HepG2 (cell line): ENCODE measurements around the gene COL4A3. TPM values are rescaled to one million over a fixed set of nuclear protein-coding genes. Genes with fewer than 3 reads are reported as not detected.

Experiments
- ATAC-seq: fragments of 200-7000 bp; cut with Tn5 transposase; 3 replicates; pipeline ENCODE4 v1.9.1; 2020; ENCODE audit warnings: mild to moderate bottlenecking, moderate library complexity
- BruUV-seq: library from RNA; stranded (reverse); fragments of 400-500 nt; replicated peaks from 2 replicates; lab custom pipeline; 2021; lab: Mats Ljungman, UMichigan
- CTCF ChIA-PET: fragments of 300-600 bp; formaldehyde crosslinking; extraction: SDS; loops from one replicate; lab custom pipeline; 2021; ENCODE audit warnings: low total read pairs, inconsistent platforms, low intra/inter-chr PET ratio; lab: Yijun Ruan, JAX
- POLR2A ChIA-PET: fragments of 350-600 bp; sonication (Branson Sonifier 250); formaldehyde crosslinking; loops from one replicate; lab custom pipeline; 2020; ENCODE audit warnings: antibody characterized with exemption, inconsistent platforms; lab: Yijun Ruan, JAX
- DNase-seq: peaks from one replicate; pipeline ENCODE4 v3.0.0-alpha.2; 2015; ENCODE audit warnings: low spot score
- FAIRE-seq: peaks from 3 replicates; lab custom pipeline; 2011; peaks lifted over from hg19 to GRCh38; lab: Jason Lieb, UNC
- H2AFZ ChIP-seq: one replicate; pipeline ENCODE4 v1.6.1; 2011; ENCODE audit warnings: low read length, inconsistent platforms
- H3K27ac ChIP-seq: fragments of 300-600 bp; 3 replicates; pipeline ENCODE4 v1.8.0; 2011; ENCODE audit warnings: mixed run types, mild to moderate bottlenecking, mixed read lengths, low read length, inconsistent platforms; ENCODE audit not compliant: insufficient read depth; ENCODE audit errors: extremely low read length
- H3K27me3 ChIP-seq, 2 experiments: fragments of 200-600 bp in 1 of 2; 2 replicates in 1 of 2; 3 replicates in 1 of 2; pipeline versions ENCODE4 v1.6.0 to v1.8.0; 2011; ENCODE audit warnings: low read length in 2 of 2, mild to moderate bottlenecking in 2 of 2, moderate library complexity in 2 of 2, inconsistent platforms in 1 of 2; ENCODE audit not compliant: insufficient read depth in 2 of 2, control insufficient read depth in 1 of 2
- H3K36me3 ChIP-seq, 2 experiments: fragments of 200-600 bp in 1 of 2; replicated peaks in 1 of 2; 2 replicates in 1 of 2; 3 replicates in 1 of 2; pipeline versions ENCODE4 v1.5.1 to v1.8.0; 2011; ENCODE audit warnings: low read length in 2 of 2, inconsistent platforms in 1 of 2; ENCODE audit not compliant: insufficient read depth in 2 of 2, control insufficient read depth in 1 of 2
- H3K4me1 ChIP-seq: 2 replicates; pipeline ENCODE4 v1.5.1; 2012; ENCODE audit warnings: low read length, inconsistent platforms; ENCODE audit not compliant: insufficient read depth
- H3K4me2 ChIP-seq: 2 replicates; pipeline ENCODE4 v1.6.0; 2011; ENCODE audit warnings: low read depth, low read length, inconsistent platforms
- H3K4me3 ChIP-seq, 3 experiments: fragments of 200-600 bp in 1 of 3; sonication (generic), shearing (Covaris generic) in 1 of 3; replicated peaks in 1 of 3; 2 replicates each; pipeline ENCODE4 v1.5.1; 2011 to 2016; ENCODE audit warnings: low read length in 3 of 3, inconsistent platforms in 2 of 3, low read depth in 2 of 3, mild to moderate bottlenecking in 2 of 3, control low read depth in 1 of 3, mixed read lengths in 1 of 3; ENCODE audit not compliant: insufficient read depth in 1 of 3
- H3K79me2 ChIP-seq: one replicate; pipeline ENCODE4 v1.6.1; 2011; ENCODE audit warnings: low read length, inconsistent platforms; ENCODE audit not compliant: insufficient read depth
- H3K9ac ChIP-seq: 2 replicates; pipeline ENCODE4 v1.6.0; 2011; ENCODE audit warnings: mild to moderate bottlenecking, low read depth, low read length, inconsistent platforms; ENCODE audit not compliant: insufficient read depth
- H3K9me3 ChIP-seq: 2 replicates; pipeline ENCODE4 v1.5.1; 2012; ENCODE audit warnings: mild to moderate bottlenecking, low read length
- H4K20me1 ChIP-seq: 2 replicates; pipeline ENCODE4 v1.6.0; 2011; ENCODE audit warnings: inconsistent platforms, mild to moderate bottlenecking, low read length, moderate library complexity; ENCODE audit not compliant: insufficient read depth
- FOSL1 ChIP-seq: sonication (generic); formaldehyde crosslinking; IDR thresholded peaks from 2 replicates; pipeline ENCODE4 v1.9.0; 2021; ENCODE audit warnings: missing genetic modification reagents, borderline replicate concordance
- IKZF4 ChIP-seq: sonication (generic); formaldehyde crosslinking; IDR thresholded peaks from 2 replicates; pipeline ENCODE4 v1.5.1; 2020; ENCODE audit warnings: borderline replicate concordance, mild to moderate bottlenecking, low read depth, missing genetic modification reagents; ENCODE audit errors: not compliant biosample characterization
- JARID2 ChIP-seq: sonication (generic); formaldehyde crosslinking; IDR thresholded peaks from 2 replicates; pipeline ENCODE4 v1.8.1; 2023; ENCODE audit warnings: missing genetic modification reagents, inconsistent platforms; ENCODE audit not compliant: insufficient replicate concordance
- MBNL3 ChIP-seq: fragments of 250-450 bp; sonication (Bioruptor Pico); conservative IDR thresholded peaks from 2 replicates; pipeline ENCODE4 v1.8.0; 2022; ENCODE audit warnings: mild to moderate bottlenecking, inconsistent platforms
- NR2F2 ChIP-seq: IDR thresholded peaks from 2 replicates; pipeline ENCODE4 v1.6.1; 2012; ENCODE audit warnings: low read depth, inconsistent platforms, borderline replicate concordance
- RARA ChIP-seq: IDR thresholded peaks from 2 replicates; pipeline ENCODE4 v1.6.1; 2016; ENCODE audit warnings: missing genetic modification reagents, missing compliant biosample characterization
- REL ChIP-seq: sonication (generic); formaldehyde crosslinking; conservative IDR thresholded peaks from 2 replicates; pipeline ENCODE4 v1.8.0; 2022; ENCODE audit warnings: mild to moderate bottlenecking, missing genetic modification reagents, moderate library complexity
- SAFB2 ChIP-seq: sonication (generic); formaldehyde crosslinking; IDR thresholded peaks from 2 replicates; pipeline ENCODE4 v1.5.1; 2020; ENCODE audit warnings: missing genetic modification reagents, low read depth, mild to moderate bottlenecking, borderline replicate concordance
- TP53 ChIP-seq: sonication (generic); formaldehyde crosslinking; conservative IDR thresholded peaks from 2 replicates; pipeline ENCODE4 v1.4.0; 2020; ENCODE audit warnings: missing genetic modification reagents
- UBTF ChIP-seq: sonication (generic); formaldehyde crosslinking; IDR thresholded peaks from 2 replicates; pipeline ENCODE4 v1.4.0; 2020; ENCODE audit warnings: mild to moderate bottlenecking, missing genetic modification reagents
- ZKSCAN5 ChIP-seq: sonication (generic); formaldehyde crosslinking; IDR thresholded peaks from 2 replicates; pipeline ENCODE4 v1.5.1; 2020; ENCODE audit warnings: mild to moderate bottlenecking, missing genetic modification reagents
- ZNF326 ChIP-seq: sonication (generic); formaldehyde crosslinking; IDR thresholded peaks from 2 replicates; pipeline ENCODE4 v1.4.0; 2020; ENCODE audit warnings: missing genetic modification reagents, borderline replicate concordance
- WGBS: methylation state at CpG from one replicate; pipeline ENCODE4 v1.1.6; 2017; ENCODE audit warnings: low lambda C conversion rate; 5-methylcytosine and 5-hydroxymethylcytosine counted together
- in situ Hi-C: cut with HindIII; loops from 2 replicates; pipeline ENCODE4 v1.10.0; 2017; ENCODE audit warnings: low pct_unique_long_range_greater_than_20kb; ENCODE audit not compliant: extremely low pct_ligation_motif_present
- intact Hi-C: fragments of 100-400 bp; cut with micrococcal nuclease; formaldehyde crosslinking; loops from one replicate; pipeline ENCODE4 v1.10.0; 2022; ENCODE audit not compliant: unreplicated experiment
- polyA plus RNA-seq, 8 experiments: library from polyadenylated mRNA; depleted of rRNA in 3 of 8; stranded (reverse) in 7 of 8; unstranded in 1 of 8; fragments of >200 nt; fragmentation: Illumina TruSeq in 4 of 8; extraction: Trizol in 4 of 8; gene quantifications; 2 replicates each; pipeline versions ENCODE4 v1.2.1 to v1.2.3, GENCODE V29; 2011 to 2016; ENCODE audit warnings: low read depth in 4 of 8, missing spikeins in 1 of 8, mixed read lengths in 1 of 8; ENCODE audit not compliant: insufficient read depth in 1 of 8
- total RNA-seq, 5 experiments: library from RNA; depleted of rRNA; stranded (reverse); fragments of >200 nt; fragmentation: Illumina TruSeq; extraction: Trizol; gene quantifications; 2 replicates each; pipeline ENCODE4 v1.2.3, GENCODE V29; 2016; ENCODE audit warnings: low read depth in 1 of 5

COL4A3 gene
- total and polyA plus RNA-seq, 2 of the 13 experiments (the other 11 are each of a cell fraction or from before 2014, with no cell fraction given) = 0.02 TPM; not detected in 1

DNA sequence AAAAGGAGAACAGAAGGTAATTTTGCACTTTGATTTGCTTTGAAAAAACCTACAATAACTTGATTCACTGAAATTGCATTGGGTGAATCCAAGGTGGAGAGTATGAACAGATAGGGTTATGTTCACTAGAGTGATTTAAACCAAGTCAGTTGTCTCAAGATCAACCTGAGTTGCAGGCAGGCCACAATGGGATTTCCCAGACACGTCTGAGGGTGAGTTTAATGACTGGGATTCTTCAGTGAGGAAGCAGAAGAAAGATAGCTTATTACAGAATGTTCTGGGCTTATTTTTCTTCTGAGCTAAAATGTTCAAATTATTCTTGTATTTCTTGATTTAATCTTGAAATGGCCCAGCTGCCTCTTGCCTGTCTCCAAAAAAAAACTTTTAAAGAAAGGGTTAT, 20.5 kb upstream of the COL4A3 start:
- ChIA-PET POLR2A (no interaction called here), CTCF (no interaction called here)
- in situ Hi-C loops (no loop called here), intact Hi-C loops (no loop called here)
- Histone ChIP-seq H3K4me1 (no peaks in the 10 kb centered on the region), H4K20me1 (no peaks in the 10 kb centered on the region), H3K4me3 (no peak overlapping the region), H3K4me2 (no peak overlapping the region), H2AFZ (no peak overlapping the region), H3K27ac (no peak overlapping the region), H3K36me3 (no peaks in the 10 kb centered on the region), H3K9ac (no peak overlapping the region), H3K79me2 (no peaks in the 10 kb centered on the region), H3K9me3 (0 out of 2 replicates have a peak, but pooled peaks cover 4% of the 10 kb centered on the region), H3K27me3 (peaks cover 0 to 20% of the 10 kb centered on the region in 2 experiments; a peak in 2 of 5 replicates)
- DNase-seq (no peak), ATAC-seq (no peak), FAIRE-seq (no peak)
- TF ChIP-seq RARA (CRISPR knock-in tag) (no peak), JARID2 (CRISPR knock-in tag) (no peak), MBNL3 (no peak)
- no TSS peak for BruUV-seq
- WGBS = 0% methylated on average over 1 of the region's 1 CpG

GRCh38 chr2:227146456-227146855, 18.0 kb upstream of the COL4A3 start:
- ChIA-PET POLR2A (no interaction called here), CTCF (no interaction called here)
- WGBS = 33% methylated on average over 6 of the region's 6 CpGs
- FAIRE-seq (no peak), DNase-seq (no peak), ATAC-seq (no peak)
- Histone ChIP-seq H3K9me3 (0 out of 2 replicates have a peak, but pooled peaks cover 4% of the 10 kb centered on the region), H3K4me1 (no peaks in the 10 kb centered on the region), H3K27ac (no peak overlapping the region), H3K4me2 (no peak overlapping the region), H4K20me1 (no peaks in the 10 kb centered on the region), H3K4me3 (no peak overlapping the region), H2AFZ (no peak overlapping the region), H3K27me3 (peaks cover 0 to 20% of the 10 kb centered on the region in 2 experiments; a peak in 2 of 5 replicates), H3K36me3 (no peaks in the 10 kb centered on the region), H3K79me2 (no peaks in the 10 kb centered on the region), H3K9ac (no peak overlapping the region)
- in situ Hi-C loops (no loop called here), intact Hi-C loops (no loop called here)
- TF ChIP-seq SAFB2 (CRISPR knock-in tag) = no peak
- TF ChIP-seq ZNF326 (CRISPR knock-in tag) = no peak
- TF ChIP-seq FOSL1 (CRISPR knock-in tag) = no peak
- TF ChIP-seq NR2F2 = no peak
- TF ChIP-seq ZKSCAN5 (CRISPR knock-in tag) = no peak
- no peak for TF ChIP-seq IKZF4
- no peak for TF ChIP-seq TP53 (CRISPR knock-in tag)
- no peak for TF ChIP-seq UBTF (CRISPR knock-in tag)
- no peak for TF ChIP-seq REL (CRISPR knock-in tag)
- no TSS peak for BruUV-seq
